ENCODE results near the gene OR5B2. TPM values are rescaled to one million over a fixed set of nuclear protein-coding genes. Genes with fewer than 3 reads are reported as not detected.

The OR5B2 gene
- total and polyA plus RNA-seq, 9 donors, result not detected

Other genes starting within 250 kb of the OR5B2 start
- gene OR9Q2, start 239.1 kb downstream of the OR5B2 start, total RNA-seq, result not detected
- not detected for gene OR9Q2, start 239.1 kb downstream of the OR5B2 start, polyA plus RNA-seq (ENCODE audit: insufficient read depth in 1 of 8, insufficient read length in 8 of 8, low replicate concordance in 1 of 8)
- gene OR1S2, start 224.0 kb downstream of the OR5B2 start, total RNA-seq, result not detected
- not detected for gene OR1S2, start 224.0 kb downstream of the OR5B2 start, polyA plus RNA-seq (ENCODE audit: insufficient read depth in 1 of 8, insufficient read length in 8 of 8, low replicate concordance in 1 of 8)
- not detected for gene OR1S1, start 215.4 kb downstream of the OR5B2 start, total RNA-seq
- gene OR1S1, start 215.4 kb downstream of the OR5B2 start, polyA plus RNA-seq (ENCODE audit: insufficient read depth in 1 of 8, insufficient read length in 8 of 8, low replicate concordance in 1 of 8), result not detected
- gene OR10Q1, start 199.2 kb downstream of the OR5B2 start, total RNA-seq, result not detected
- gene OR10Q1, start 199.2 kb downstream of the OR5B2 start, polyA plus RNA-seq (ENCODE audit: insufficient read depth in 1 of 8, insufficient read length in 8 of 8, low replicate concordance in 1 of 8), result under 1 TPM in 1 of 8 donors, not detected in 7; 0.11 TPM
- gene OR10W1, start 159.9 kb downstream of the OR5B2 start, total RNA-seq, result not detected
- gene OR10W1, start 159.9 kb downstream of the OR5B2 start, polyA plus RNA-seq (ENCODE audit: insufficient read depth in 1 of 8, insufficient read length in 8 of 8, low replicate concordance in 1 of 8), result not detected
- not detected for gene OR5B17, start 69.1 kb downstream of the OR5B2 start, total RNA-seq
- gene OR5B17, start 69.1 kb downstream of the OR5B2 start, polyA plus RNA-seq (ENCODE audit: insufficient read depth in 1 of 8, insufficient read length in 8 of 8, low replicate concordance in 1 of 8), result not detected
- not detected for gene OR5B3, start 21.2 kb downstream of the OR5B2 start, total RNA-seq
- not detected for gene OR5B3, start 21.2 kb downstream of the OR5B2 start, polyA plus RNA-seq (ENCODE audit: insufficient read depth in 1 of 8, insufficient read length in 8 of 8, low replicate concordance in 1 of 8)
- gene OR5B12, start 14.1 kb upstream of the OR5B2 start, total RNA-seq, result not detected
- not detected for gene OR5B12, start 14.1 kb upstream of the OR5B2 start, polyA plus RNA-seq (ENCODE audit: insufficient read depth in 1 of 8, insufficient read length in 8 of 8, low replicate concordance in 1 of 8)
- not detected for gene OR5B21, start 80.0 kb upstream of the OR5B2 start, total RNA-seq
- not detected for gene OR5B21, start 80.0 kb upstream of the OR5B2 start, polyA plus RNA-seq (ENCODE audit: insufficient read depth in 1 of 8, insufficient read length in 8 of 8, low replicate concordance in 1 of 8)
- gene LPXN, start 147.7 kb upstream of the OR5B2 start, total RNA-seq, result 3.3 TPM
- gene LPXN, start 147.7 kb upstream of the OR5B2 start, polyA plus RNA-seq (ENCODE audit: insufficient read depth in 1 of 8, insufficient read length in 8 of 8, low replicate concordance in 1 of 8), result 1 to 10 TPM; 2.6 to 5.6 (median 3.9) TPM
- gene ZFP91, start 150.9 kb upstream of the OR5B2 start, total RNA-seq, result 31.2 TPM
- gene ZFP91, start 150.9 kb upstream of the OR5B2 start, polyA plus RNA-seq (ENCODE audit: insufficient read depth in 1 of 8, insufficient read length in 8 of 8, low replicate concordance in 1 of 8), result 10 to 100 TPM; 32.0 to 46.6 (median 39.0) TPM
- 0.89 TPM for gene CNTF, start 194.5 kb upstream of the OR5B2 start, total RNA-seq
- 1 to 10 TPM in 1 of 8 donors, under 1 TPM in 7; 0.55 to 1.0 (median 0.89) TPM for gene CNTF, start 194.5 kb upstream of the OR5B2 start, polyA plus RNA-seq (ENCODE audit: insufficient read depth in 1 of 8, insufficient read length in 8 of 8, low replicate concordance in 1 of 8)

Data from muscle of leg (tissue), 9 donors.